Prostate gland (tissue), 2 donors: ENCODE measurements around the gene PROK2. TPM values are rescaled to one million over a fixed set of nuclear protein-coding genes. Genes with fewer than 3 reads are reported as not detected.
A peak's percentile ranks its signal among the peaks of the same experiment; 100 is the strongest.

Experiments
- DNase-seq: peaks from one replicate; pipeline ENCODE4 v3.0.0-alpha.2; 2019; ENCODE audit warnings: low spot score
- H3K27ac ChIP-seq, 2 donors: fragments of 200-600 bp; sonication (generic); 2 replicates each; pipeline ENCODE4 v1.5.1; 2017 to 2019
- H3K27me3 ChIP-seq: fragments of 200-600 bp; sonication (generic); replicated peaks from 2 replicates; pipeline ENCODE4 v1.5.1; 2019; ENCODE audit not compliant: insufficient read depth
- H3K36me3 ChIP-seq, 2 donors: fragments of 200-600 bp; sonication (generic); 1 replicate in 1 of 2; 2 replicates in 1 of 2; pipeline versions ENCODE4 v1.5.1 to v1.8.1; 2017 to 2019
- H3K4me1 ChIP-seq: fragments of 200-600 bp; sonication (generic); replicated peaks from 2 replicates; pipeline ENCODE4 v1.5.1; 2019
- H3K4me3 ChIP-seq, 2 donors: fragments of 200-600 bp; sonication (generic); 2 replicates each; pipeline ENCODE4 v1.5.1; 2017 to 2019
- H3K9me3 ChIP-seq: fragments of 200-600 bp; sonication (generic); 2 replicates; pipeline ENCODE4 v1.5.1; 2017
- CTCF ChIP-seq, 4 experiments: fragments of 200-600 bp in 2 of 4; fragments of 450-650 bp in 2 of 4; sonication (generic) in 2 of 4; IDR thresholded peaks; 1 replicate in 3 of 4; 2 replicates in 1 of 4; pipeline ENCODE4 v1.5.1; 2016 to 2019; ENCODE audit warnings: antibody characterized with exemption in 4 of 4, mild to moderate bottlenecking in 2 of 4, moderate library complexity in 2 of 4
- POLR2A ChIP-seq: fragments of 450-650 bp; IDR thresholded peaks from one replicate; pipeline ENCODE4 v1.6.1; 2016; ENCODE audit warnings: antibody characterized with exemption, mild to moderate bottlenecking
- POLR2AphosphoS5 ChIP-seq: sonication (generic); formaldehyde crosslinking; IDR thresholded peaks from one replicate; pipeline ENCODE4 v1.6.1; 2017; ENCODE audit warnings: antibody characterized with exemption
- WGBS: methylation state at CpG from one replicate; pipeline ENCODE4 v1.1.5; 2018; 5-methylcytosine and 5-hydroxymethylcytosine counted together
- intact Hi-C: fragments of 100-400 bp; cut with DNase I; formaldehyde crosslinking; loops from one replicate; pipeline ENCODE4 v1.14.2; 2022
- total RNA-seq, 2 donors: library from RNA; depleted of rRNA; stranded (reverse); fragments of >200 nt; gene quantifications; one replicate each; pipeline ENCODE4 v1.1.0, GENCODE V29; 2016

PROK2 gene
- total RNA-seq, 2 donors from 2014 or later: 2.3 TPM; not detected in 1

- Histone ChIP-seq H3K4me1 (no peaks in the 10 kb centered on the region), H3K27me3 (peaks cover 6% of the 10 kb centered on the region), H3K36me3 (no peaks in the 10 kb centered on the region), H3K9me3 (no peaks in the 10 kb centered on the region), H3K27ac (no peak overlapping the region), H3K4me3 (no peak overlapping the region)
- DNase-seq: no peak
- 29% methylated on average over 28 of the region's 28 CpGs for WGBS
- no peak for TF ChIP-seq POLR2AphosphoS5
- no peak for TF ChIP-seq POLR2A
- no peak for TF ChIP-seq CTCF (IDR thresholded peaks at IDR 0.05)
- intact Hi-C loops: no loop called here
These were observed 726 bp upstream of the PROK2 start for GRCh38 chr3:71785532-71786216.

DNA sequence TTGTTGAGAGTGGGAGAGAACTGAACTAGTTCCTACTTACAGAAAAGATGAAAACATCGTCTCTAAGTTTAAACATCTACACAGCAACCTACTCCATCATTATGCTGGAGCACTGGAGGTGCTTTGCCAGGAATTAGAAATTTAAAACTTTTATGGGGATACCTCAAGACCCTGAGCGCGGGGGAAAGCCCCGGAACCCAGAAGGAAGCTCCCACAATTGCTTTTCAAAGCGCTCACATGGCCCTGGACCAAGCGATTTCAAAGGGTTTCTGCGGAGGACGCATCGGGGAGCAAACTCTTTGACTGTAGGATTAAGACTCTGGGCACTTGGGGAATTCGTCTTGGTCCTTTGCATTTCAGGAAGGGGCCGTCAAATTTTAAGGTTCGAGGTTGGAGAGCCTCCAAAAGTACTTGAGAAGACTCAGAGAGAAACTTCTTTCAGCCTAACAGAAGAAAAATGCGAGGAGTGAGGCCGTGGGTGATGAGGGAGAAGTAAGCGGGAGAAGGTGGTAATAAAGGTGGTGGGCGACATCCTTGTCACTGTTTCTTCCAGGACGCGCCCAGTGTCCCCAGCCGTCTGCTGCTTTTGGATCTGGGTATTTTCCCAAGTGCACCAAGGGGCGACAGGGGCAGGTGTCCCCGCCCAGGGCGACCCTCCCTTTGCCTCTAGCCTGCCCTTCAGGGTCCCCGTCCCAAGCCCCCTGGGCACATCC lies 591 bp downstream of the PROK2 start:
- no peaks in the 10 kb centered on the region for H3K9me3 ChIP-seq
- no peaks in the 10 kb centered on the region for H3K4me1 ChIP-seq
- no peaks in the 10 kb centered on the region for H3K36me3 ChIP-seq
- H3K27me3 ChIP-seq: peaks cover 11% of the 10 kb centered on the region
- no peak overlapping the region for H3K27ac ChIP-seq
- 9% methylated on average over 20 of the region's 23 CpGs for WGBS
- intact Hi-C loops: no loop called here
- H3K4me3 ChIP-seq: peak overlapping the region in 1 of 2 donors; percentile 17
- no peak for TF ChIP-seq CTCF (IDR thresholded peaks at IDR 0.05)
- TF ChIP-seq POLR2A: no peak
- no peak for DNase-seq

GRCh38 chr3:71783152-71783551 lies 1.8 kb downstream of the PROK2 start:
- intact Hi-C loops: no loop called here
- peaks cover 11% of the 10 kb centered on the region for H3K27me3 ChIP-seq
- H3K4me3 ChIP-seq: no peak overlapping the region
- H3K9me3 ChIP-seq: no peaks in the 10 kb centered on the region
- no peak for DNase-seq
- H3K27ac ChIP-seq: no peak overlapping the region
- H3K4me1 ChIP-seq: no peaks in the 10 kb centered on the region
- no peak for TF ChIP-seq CTCF (IDR thresholded peaks at IDR 0.05)
- no peak for TF ChIP-seq POLR2A
- no peak for TF ChIP-seq POLR2AphosphoS5
- 67% methylated on average over 1 of the region's 1 CpG for WGBS
- H3K36me3 ChIP-seq: no peaks in the 10 kb centered on the region

DNA sequence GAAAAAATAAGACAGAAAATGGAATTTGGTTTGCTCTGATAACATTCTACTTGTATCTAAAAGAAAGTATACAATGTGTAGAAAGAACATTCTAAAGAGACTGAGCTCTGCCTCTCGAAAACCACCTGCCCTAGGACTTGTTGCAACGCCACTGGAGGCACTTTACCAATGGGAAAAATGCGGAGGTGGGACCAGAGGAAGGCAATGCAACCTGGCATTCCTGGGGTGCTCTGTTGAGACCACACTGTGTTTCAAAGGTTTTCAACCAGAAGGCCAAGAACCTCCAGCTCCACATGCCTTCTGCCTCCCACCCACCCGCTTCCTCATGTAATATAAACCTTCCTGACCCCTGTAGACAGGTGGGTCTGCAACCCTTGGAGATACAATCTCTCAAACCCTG lies 4.5 kb downstream of the PROK2 start:
- Histone ChIP-seq H3K27me3 (peaks cover 11% of the 10 kb centered on the region), H3K36me3 (no peaks in the 10 kb centered on the region), H3K27ac (no peak overlapping the region), H3K9me3 (no peaks in the 10 kb centered on the region), H3K4me3 (no peak overlapping the region), H3K4me1 (no peaks in the 10 kb centered on the region)
- no peak for DNase-seq
- intact Hi-C loops: no loop called here
- 83% methylated on average over 4 of the region's 4 CpGs for WGBS
- TF ChIP-seq POLR2A (no peak), POLR2AphosphoS5 (no peak), CTCF (IDR thresholded peaks at IDR 0.05) (no peak)
